ENCODE measurements around the gene PUS1.

PUS1 gene

GRCh38 chr12:131919366-131920156 lies 9.5 kb upstream of the PUS1 start (continued):
- TF ChIP-seq ZNF8 (CRISPR knock-in tag; IDR thresholded peaks at IDR 0.05) (no peak), ARNTL (CRISPR knock-in tag; IDR thresholded peaks at IDR 0.05; ENCODE audit: borderline replicate concordance, low read depth) (no peak), TCF4 (CRISPR knock-in tag; IDR thresholded peaks at IDR 0.05; ENCODE audit: borderline replicate concordance) (no peak), ESRRG (CRISPR knock-in tag; IDR thresholded peaks at IDR 0.05) (no peak), RARB (CRISPR knock-in tag; IDR thresholded peaks at IDR 0.05) (no peak), TOX (CRISPR knock-in tag; IDR thresholded peaks at IDR 0.05; ENCODE audit: borderline replicate concordance) (no peak), GLIS3 (CRISPR knock-in tag; IDR thresholded peaks at IDR 0.05) (no peak), OSR1 (CRISPR knock-in tag; IDR thresholded peaks at IDR 0.05) (no peak), ZFP3 (CRISPR knock-in tag; IDR thresholded peaks at IDR 0.05) (no peak)
- TF ChIP-seq, protein P1, sequence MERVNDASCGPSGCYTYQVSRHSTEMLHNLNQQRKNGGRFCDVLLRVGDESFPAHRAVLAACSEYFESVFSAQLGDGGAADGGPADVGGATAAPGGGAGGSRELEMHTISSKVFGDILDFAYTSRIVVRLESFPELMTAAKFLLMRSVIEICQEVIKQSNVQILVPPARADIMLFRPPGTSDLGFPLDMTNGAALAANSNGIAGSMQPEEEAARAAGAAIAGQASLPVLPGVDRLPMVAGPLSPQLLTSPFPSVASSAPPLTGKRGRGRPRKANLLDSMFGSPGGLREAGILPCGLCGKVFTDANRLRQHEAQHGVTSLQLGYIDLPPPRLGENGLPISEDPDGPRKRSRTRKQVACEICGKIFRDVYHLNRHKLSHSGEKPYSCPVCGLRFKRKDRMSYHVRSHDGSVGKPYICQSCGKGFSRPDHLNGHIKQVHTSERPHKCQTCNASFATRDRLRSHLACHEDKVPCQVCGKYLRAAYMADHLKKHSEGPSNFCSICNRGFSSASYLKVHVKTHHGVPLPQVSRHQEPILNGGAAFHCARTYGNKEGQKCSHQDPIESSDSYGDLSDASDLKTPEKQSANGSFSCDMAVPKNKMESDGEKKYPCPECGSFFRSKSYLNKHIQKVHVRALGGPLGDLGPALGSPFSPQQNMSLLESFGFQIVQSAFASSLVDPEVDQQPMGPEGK (CRISPR knock-in tag; IDR thresholded peaks at IDR 0.05; ENCODE audit: borderline replicate concordance): no peak

DNA sequence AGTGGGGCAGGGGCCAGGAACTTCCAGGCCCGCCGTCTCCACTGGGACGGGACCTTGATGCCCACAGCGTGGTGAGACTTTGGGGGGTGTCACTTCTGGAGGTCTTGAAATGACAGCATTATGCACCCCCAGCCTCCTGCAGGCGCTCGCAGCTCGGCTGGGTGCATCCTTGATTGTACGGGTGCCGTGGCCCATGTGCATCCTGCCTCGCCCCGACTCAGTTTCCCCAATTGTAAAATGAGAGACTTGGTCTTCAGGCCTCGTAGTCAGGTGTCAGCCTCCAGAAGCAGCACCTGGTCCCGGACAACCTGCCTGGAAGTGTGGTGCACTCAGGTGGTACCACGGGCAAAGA lies 8.9 kb upstream of the PUS1 start:
- ATAC-seq: no peak

GRCh38 chr12:131920902-131921840 lies 7.9 kb upstream of the PUS1 start:
- ATAC-seq: no peak
- TF ChIP-seq ZFP3 (CRISPR knock-in tag; IDR thresholded peaks at IDR 0.05): no peak
- TF ChIP-seq CSDC2 (CRISPR knock-in tag; IDR thresholded peaks at IDR 0.05): no peak
- TF ChIP-seq, protein P2, sequence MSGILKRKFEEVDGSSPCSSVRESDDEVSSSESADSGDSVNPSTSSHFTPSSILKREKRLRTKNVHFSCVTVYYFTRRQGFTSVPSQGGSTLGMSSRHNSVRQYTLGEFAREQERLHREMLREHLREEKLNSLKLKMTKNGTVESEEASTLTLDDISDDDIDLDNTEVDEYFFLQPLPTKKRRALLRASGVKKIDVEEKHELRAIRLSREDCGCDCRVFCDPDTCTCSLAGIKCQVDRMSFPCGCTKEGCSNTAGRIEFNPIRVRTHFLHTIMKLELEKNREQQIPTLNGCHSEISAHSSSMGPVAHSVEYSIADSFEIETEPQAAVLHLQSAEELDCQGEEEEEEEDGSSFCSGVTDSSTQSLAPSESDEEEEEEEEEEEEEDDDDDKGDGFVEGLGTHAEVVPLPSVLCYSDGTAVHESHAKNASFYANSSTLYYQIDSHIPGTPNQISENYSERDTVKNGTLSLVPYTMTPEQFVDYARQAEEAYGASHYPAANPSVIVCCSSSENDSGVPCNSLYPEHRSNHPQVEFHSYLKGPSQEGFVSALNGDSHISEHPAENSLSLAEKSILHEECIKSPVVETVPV (CRISPR knock-in tag; IDR thresholded peaks at IDR 0.05): no peak
- TF ChIP-seq TCF4 (CRISPR knock-in tag; IDR thresholded peaks at IDR 0.05; ENCODE audit: borderline replicate concordance): no peak
- no peak for TF ChIP-seq TSHZ2 (CRISPR knock-in tag; IDR thresholded peaks at IDR 0.05)
- no peak for TF ChIP-seq ESRRG (CRISPR knock-in tag; IDR thresholded peaks at IDR 0.05)
- no peak for TF ChIP-seq ZNF565 (CRISPR knock-in tag; conservative IDR thresholded peaks at IDR 0.05; ENCODE audit: low read depth)
- TF ChIP-seq, protein P1 (CRISPR knock-in tag; IDR thresholded peaks at IDR 0.05; ENCODE audit: borderline replicate concordance): no peak
- TF ChIP-seq ISL1 (CRISPR knock-in tag; IDR thresholded peaks at IDR 0.05): no peak
- TF ChIP-seq PPARA (CRISPR knock-in tag; IDR thresholded peaks at IDR 0.05; ENCODE audit: borderline replicate concordance): no peak

More for the DNA sequence above, 8.9 kb upstream of the PUS1 start:
- TF ChIP-seq CSDC2 (CRISPR knock-in tag; IDR thresholded peaks at IDR 0.05): no peak
- TF ChIP-seq ISL1 (CRISPR knock-in tag; IDR thresholded peaks at IDR 0.05): no peak
- TF ChIP-seq ZNF8 (CRISPR knock-in tag; IDR thresholded peaks at IDR 0.05): no peak
- TF ChIP-seq ZNF70 (CRISPR knock-in tag; IDR thresholded peaks at IDR 0.05): no peak
- no peak for TF ChIP-seq GLIS3 (CRISPR knock-in tag; IDR thresholded peaks at IDR 0.05)
- TF ChIP-seq CREB5 (CRISPR knock-in tag; IDR thresholded peaks at IDR 0.05; ENCODE audit: low read depth): no peak
- no peak for TF ChIP-seq PPARA (CRISPR knock-in tag; IDR thresholded peaks at IDR 0.05; ENCODE audit: borderline replicate concordance)
